ENCODE data around the gene UTF1. TPM values are rescaled to one million over a fixed set of nuclear protein-coding genes. Genes with fewer than 3 reads are reported as not detected.
"Not testable (repeated sequence)": the region's sequence is repeated elsewhere in the genome, so short reads cannot be mapped to it uniquely, and the experiment has no call there.

Gene UTF1
- polyA plus RNA-seq, 6 donors from 2014 or later, result 0.23 to 0.61 (median 0.27) TPM; not detected in 1

GRCh38 chr10:133263674-133264073 is 33.7 kb downstream of the UTF1 start:
- ATAC-seq (ENCODE audit: low read depth in 2 of 2) (no peak), DNase-seq (no peak)
- no peaks in the 10 kb centered on the region for H3K9me3 Mint-ChIP-seq
- peak overlapping the region in 5 of 8 donors; percentile 30 to 74 (median 61) for H3K4me3 Mint-ChIP-seq
- no peaks in the 10 kb centered on the region for H3K36me3 Mint-ChIP-seq
- H3K27ac Mint-ChIP-seq, result peak overlapping the region in 2 of 6 donors; percentile 57 to 64
- H3K4me1 Mint-ChIP-seq, result peaks cover 34 to 59% (median 51%) of the 10 kb centered on the region in 3 donors
- H3K27me3 Mint-ChIP-seq, result no peaks in the 10 kb centered on the region

GRCh38 chr10:133264461-133264860 is 34.4 kb downstream of the UTF1 start:
- H3K27ac Mint-ChIP-seq, result peak overlapping the region in 4 of 6 donors; percentile 22 to 65 (median 58)
- no peak for DNase-seq
- ATAC-seq (ENCODE audit: low read depth in 2 of 2), result peak; percentile 36 to 45
- no peaks in the 10 kb centered on the region for H3K27me3 Mint-ChIP-seq
- no peaks in the 10 kb centered on the region for H3K9me3 Mint-ChIP-seq
- peak overlapping the region in 6 of 8 donors; percentile 30 to 74 (median 54) for H3K4me3 Mint-ChIP-seq
- H3K4me1 Mint-ChIP-seq, result peaks cover 27 to 53% (median 44%) of the 10 kb centered on the region in 3 donors
- no peaks in the 10 kb centered on the region for H3K36me3 Mint-ChIP-seq

- not testable (repeated sequence) for H3K9me3 Mint-ChIP-seq; H3K36me3 Mint-ChIP-seq; DNase-seq; H3K27me3 Mint-ChIP-seq; ATAC-seq (ENCODE audit: low read depth in 2 of 2)
- peak overlapping the region in 2 of 6 donors; percentile 26 to 64 for H3K27ac Mint-ChIP-seq
- H3K4me1 Mint-ChIP-seq, result peaks cover 23 to 47% (median 38%) of the 10 kb centered on the region in 3 donors
- H3K4me3 Mint-ChIP-seq, result peak overlapping the region in 4 of 8 donors; percentile 16 to 68 (median 40)
These were observed 35.0 kb downstream of the UTF1 start for GRCh38 chr10:133265052-133265451.

- Mint-ChIP-seq H3K27ac (peak overlapping the region in 3 of 6 donors; percentile 37 to 66 (median 44)), H3K9me3 (no peaks in the 10 kb centered on the region), H3K27me3 (no peaks in the 10 kb centered on the region), H3K36me3 (no peaks in the 10 kb centered on the region), H3K4me1 (peaks cover 14 to 35% (median 27%) of the 10 kb centered on the region in 3 donors), H3K4me3 (peak overlapping the region in 1 of 8 donors; percentile 13)
- no peak for ATAC-seq (ENCODE audit: low read depth in 2 of 2)
- no peak for DNase-seq
These were observed 36.2 kb downstream of the UTF1 start for GRCh38 chr10:133266056-133266795.

- Mint-ChIP-seq H3K27ac (peak overlapping the region in 1 of 6 donors; percentile 38), H3K36me3 (no peaks in the 10 kb centered on the region), H3K9me3 (no peaks in the 10 kb centered on the region), H3K4me1 (peaks cover 14 to 32% (median 25%) of the 10 kb centered on the region in 3 donors), H3K4me3 (no peak overlapping the region), H3K27me3 (no peaks in the 10 kb centered on the region)
- DNase-seq, result no peak
- ATAC-seq (ENCODE audit: low read depth in 2 of 2), result no peak
These were observed 37.3 kb downstream of the UTF1 start for GRCh38 chr10:133267293-133267692.

- Mint-ChIP-seq H3K27me3 (no peaks in the 10 kb centered on the region), H3K9me3 (no peaks in the 10 kb centered on the region), H3K27ac (no peak overlapping the region), H3K36me3 (no peaks in the 10 kb centered on the region), H3K4me3 (no peak overlapping the region), H3K4me1 (peaks cover 14 to 27% (median 25%) of the 10 kb centered on the region in 3 donors)
- DNase-seq, result no peak
- ATAC-seq (ENCODE audit: low read depth in 2 of 2), result no peak
These were observed 37.8 kb downstream of the UTF1 start for GRCh38 chr10:133267829-133268228.

- Mint-ChIP-seq H3K4me3 (no peak overlapping the region), H3K9me3 (no peaks in the 10 kb centered on the region), H3K27me3 (no peaks in the 10 kb centered on the region), H3K4me1 (peaks cover 14 to 23% (median 22%) of the 10 kb centered on the region in 3 donors), H3K36me3 (no peaks in the 10 kb centered on the region), H3K27ac (no peak overlapping the region)
- DNase-seq (no peak), ATAC-seq (ENCODE audit: low read depth in 2 of 2) (no peak)
These were observed 38.5 kb downstream of the UTF1 start for GRCh38 chr10:133268532-133268931.

GRCh38 chr10:133269367-133269766 is 39.4 kb downstream of the UTF1 start:
- Mint-ChIP-seq H3K9me3 (no peaks in the 10 kb centered on the region), H3K27ac (no peak overlapping the region), H3K4me1 (peaks cover 9 to 15% (median 14%) of the 10 kb centered on the region in 3 donors), H3K27me3 (no peaks in the 10 kb centered on the region), H3K36me3 (no peaks in the 10 kb centered on the region), H3K4me3 (no peak overlapping the region)
- no peak for ATAC-seq (ENCODE audit: low read depth in 2 of 2)
- no peak for DNase-seq

GRCh38 chr10:133270204-133270603 is 40.2 kb downstream of the UTF1 start:
- peak overlapping the region in 2 of 6 donors; percentile 4 to 24 for H3K27ac Mint-ChIP-seq
- H3K4me3 Mint-ChIP-seq, result no peak overlapping the region
- H3K27me3 Mint-ChIP-seq, result no peaks in the 10 kb centered on the region
- no peaks in the 10 kb centered on the region for H3K36me3 Mint-ChIP-seq
- peaks cover 8 to 14% (median 9%) of the 10 kb centered on the region in 3 donors for H3K4me1 Mint-ChIP-seq
- DNase-seq, result no peak
- ATAC-seq (ENCODE audit: low read depth in 2 of 2), result no peak
- no peaks in the 10 kb centered on the region for H3K9me3 Mint-ChIP-seq

- H3K9me3 Mint-ChIP-seq, result no peaks in the 10 kb centered on the region
- no peaks in the 10 kb centered on the region for H3K27me3 Mint-ChIP-seq
- peak overlapping the region in 1 of 6 donors; percentile 41 for H3K27ac Mint-ChIP-seq
- H3K4me1 Mint-ChIP-seq, result peaks cover 6 to 14% (median 6%) of the 10 kb centered on the region in 3 donors
- DNase-seq (no peak), ATAC-seq (ENCODE audit: low read depth in 2 of 2) (no peak)
- no peaks in the 10 kb centered on the region for H3K36me3 Mint-ChIP-seq
- no peak overlapping the region for H3K4me3 Mint-ChIP-seq
These were observed 40.8 kb downstream of the UTF1 start for GRCh38 chr10:133270773-133271297.

- Mint-ChIP-seq H3K27me3 (no peaks in the 10 kb centered on the region), H3K9me3 (no peaks in the 10 kb centered on the region), H3K27ac (peak overlapping the region in 1 of 6 donors; percentile 96), H3K4me1 (peaks cover 6 to 19% (median 7%) of the 10 kb centered on the region in 3 donors), H3K36me3 (no peaks in the 10 kb centered on the region), H3K4me3 (no peak overlapping the region)
- ATAC-seq (ENCODE audit: low read depth in 2 of 2) (no peak), DNase-seq (no peak)
These were observed 41.7 kb downstream of the UTF1 start for GRCh38 chr10:133271521-133272300.

- Mint-ChIP-seq H3K27ac (peak overlapping the region in 3 of 6 donors; percentile 51 to 96 (median 90)), H3K27me3 (no peaks in the 10 kb centered on the region), H3K9me3 (no peaks in the 10 kb centered on the region), H3K4me3 (no peak overlapping the region), H3K4me1 (peaks cover 6 to 19% (median 7%) of the 10 kb centered on the region in 3 donors), H3K36me3 (no peaks in the 10 kb centered on the region)
- DNase-seq (no peak), ATAC-seq (ENCODE audit: low read depth in 2 of 2) (no peak)
These were observed 42.4 kb downstream of the UTF1 start for GRCh38 chr10:133272301-133272963.

- Mint-ChIP-seq H3K27me3 (no peaks in the 10 kb centered on the region), H3K4me3 (no peak overlapping the region), H3K9me3 (no peaks in the 10 kb centered on the region), H3K36me3 (no peaks in the 10 kb centered on the region), H3K4me1 (peaks cover 7 to 25% (median 12%) of the 10 kb centered on the region in 3 donors), H3K27ac (peak overlapping the region in 2 of 6 donors; percentile 15 to 96)
- DNase-seq (no peak), ATAC-seq (ENCODE audit: low read depth in 2 of 2) (no peak)
These were observed 43.0 kb downstream of the UTF1 start for GRCh38 chr10:133272964-133273420.

All from naive B cell (primary cell).